GM21528 (cell line): Measurements from ENCODE around the gene SAMD7.

Experiments
- ATAC-seq: cut with Tn5 transposase; IDR thresholded peaks from one replicate; pipeline ENCODE4 v1.9.1; 2021; ENCODE audit warnings: mild to moderate bottlenecking, moderate library complexity; ENCODE audit not compliant: unreplicated experiment, low FRiP score

SAMD7 gene

GRCh38 chr3:169911272-169911671 lies at the start of gene SAMD7:
SAMD7 (plus strand) TSS chr3:169911572; CDS start chr3:169919499, 7,927 bp downstream.
- no peak for ATAC-seq

- ATAC-seq = no peak
Observed at GRCh38 chr3:169861871-169862270, 49.5 kb upstream of the SAMD7 start.

- peak; percentile 79 for ATAC-seq
Observed at GRCh38 chr3:169863458-169863899, 47.9 kb upstream of the SAMD7 start.

- no peak for ATAC-seq
Observed at GRCh38 chr3:169864270-169864669, 47.1 kb upstream of the SAMD7 start.

GRCh38 chr3:169865176-169865767 lies 46.1 kb upstream of the SAMD7 start:
- no peak for ATAC-seq

GRCh38 chr3:169867584-169868210 lies 43.7 kb upstream of the SAMD7 start:
- no peak for ATAC-seq

- no peak for ATAC-seq
Observed at GRCh38 chr3:169868369-169868768, 43.0 kb upstream of the SAMD7 start.

- ATAC-seq = no peak
Observed at GRCh38 chr3:169869484-169870220, 41.7 kb upstream of the SAMD7 start, which contains the start of gene LRRC31. LRRC31 (minus strand) TSS chr3:169869935; CDS start chr3:169869807, 128 bp downstream.

GRCh38 chr3:169871129-169871886 lies 40.1 kb upstream of the SAMD7 start:
- ATAC-seq = no peak

GRCh38 chr3:169879013-169879557 lies 32.3 kb upstream of the SAMD7 start:
- ATAC-seq = no peak

- no peak for ATAC-seq
Observed at GRCh38 chr3:169879845-169880575, 31.4 kb upstream of the SAMD7 start.

GRCh38 chr3:169880576-169881250 lies 30.7 kb upstream of the SAMD7 start:
- no peak for ATAC-seq

GRCh38 chr3:169886671-169887070 lies 24.7 kb upstream of the SAMD7 start:
- no peak for ATAC-seq

- ATAC-seq = no peak
Observed at GRCh38 chr3:169891886-169892285, 19.5 kb upstream of the SAMD7 start.

GRCh38 chr3:169894110-169894509 lies 17.3 kb upstream of the SAMD7 start:
- no peak for ATAC-seq

- ATAC-seq = no peak
Observed at GRCh38 chr3:169895072-169895471, 16.3 kb upstream of the SAMD7 start.

GRCh38 chr3:169897284-169897683 lies 14.1 kb upstream of the SAMD7 start:
- ATAC-seq = no peak

GRCh38 chr3:169901453-169901852 lies 9.9 kb upstream of the SAMD7 start:
- no peak for ATAC-seq

GRCh38 chr3:169905404-169905803 lies 6.0 kb upstream of the SAMD7 start:
- no peak for ATAC-seq
